GM12891 (cell line): Measurements from ENCODE around the gene ME3.

Source experiments
- DNase-seq: peaks from one replicate; pipeline ENCODE4 v3.0.0; 2011; ENCODE audit warnings: low spot score; ENCODE audit not compliant: insufficient read length
- FAIRE-seq: peaks from 2 replicates; lab custom pipeline; 2011; peaks lifted over from hg19 to GRCh38; lab: Jason Lieb, UNC
- PAX5 ChIP-seq: IDR thresholded peaks from 2 replicates; pipeline ENCODE4 v1.6.1; 2011; ENCODE audit warnings: low read length, moderate library complexity, mild to moderate bottlenecking; ENCODE audit not compliant: insufficient read depth, severe bottlenecking
- POLR2A ChIP-seq: IDR thresholded peaks from 2 replicates; pipeline ENCODE4 v1.6.1; 2011; ENCODE audit warnings: low read depth, low read length, control low read depth
- POLR2AphosphoS5 ChIP-seq: IDR thresholded peaks from 2 replicates; pipeline ENCODE4 v1.6.1; 2011; ENCODE audit warnings: low read depth, low read length, control low read depth
- POU2F2 ChIP-seq: IDR thresholded peaks from 2 replicates; pipeline ENCODE4 v1.6.1; 2011; ENCODE audit warnings: low read depth, mild to moderate bottlenecking, control low read depth, low read length, moderate library complexity
- SPI1 ChIP-seq: IDR thresholded peaks from 2 replicates; pipeline ENCODE4 v1.6.1; 2011; ENCODE audit warnings: low read depth, low read length, control low read depth
- TAF1 ChIP-seq: IDR thresholded peaks from 2 replicates; pipeline ENCODE4 v1.6.1; 2011; ENCODE audit warnings: low read depth, low read length, control low read depth

ME3 gene

GRCh38 chr11:86395061-86395551, 277.3 kb downstream of the ME3 start:
- no peak for FAIRE-seq
- DNase-seq, result no peak
- TF ChIP-seq SPI1, result no peak
- TF ChIP-seq PAX5, result no peak
- no peak for TF ChIP-seq POLR2A
- no peak for TF ChIP-seq POLR2AphosphoS5
- no peak for TF ChIP-seq POU2F2
- no peak for TF ChIP-seq TAF1
